KOPT-K1 (cell line): ENCODE data around the gene ALKBH6.
"Not testable (repeated sequence)": the region's sequence is repeated elsewhere in the genome, so short reads cannot be mapped to it uniquely, and the experiment has no call there.

Source experiments
- H3K27ac ChIP-seq: fragments of 200-600 bp; sonication (generic); 2 replicates; pipeline ENCODE4 v1.5.1; 2016; ENCODE audit warnings: antibody characterized with exemption, mild to moderate bottlenecking, low read depth, low read length; ENCODE audit not compliant: poor library complexity, severe bottlenecking
- H3K36me3 ChIP-seq: fragments of 200-600 bp; sonication (generic); 2 replicates; pipeline ENCODE4 v1.5.1; 2017; ENCODE audit warnings: antibody characterized with exemption, mild to moderate bottlenecking, low read length, moderate library complexity; ENCODE audit not compliant: insufficient read depth
- H3K9me3 ChIP-seq: fragments of 200-600 bp; sonication (generic); 2 replicates; pipeline ENCODE4 v1.5.1; 2017; ENCODE audit warnings: antibody characterized with exemption, low read length, mild to moderate bottlenecking; ENCODE audit not compliant: insufficient read depth, poor library complexity, severe bottlenecking

Gene ALKBH6

DNA sequence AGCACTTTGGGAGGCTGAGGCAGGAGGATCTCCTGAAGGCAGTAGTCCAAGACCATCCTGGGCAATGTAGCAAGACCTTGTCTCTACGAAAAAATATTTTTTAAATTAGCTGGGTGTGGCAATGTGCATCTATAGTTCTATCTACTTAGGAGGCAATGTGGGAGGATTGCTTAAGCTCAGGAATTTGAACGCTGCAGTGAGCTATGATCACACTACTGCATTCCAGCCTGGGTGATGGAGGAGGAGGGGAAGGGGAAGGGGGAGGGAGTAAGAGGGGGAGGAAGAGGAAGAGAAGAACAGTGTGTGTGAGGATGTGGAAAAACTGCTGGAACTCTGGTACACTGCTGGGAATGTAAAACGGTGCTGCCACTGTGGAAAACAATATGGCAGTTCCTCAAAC lies 27.8 kb upstream of the ALKBH6 start:
- H3K36me3 ChIP-seq, result peaks cover 5% of the 10 kb centered on the region; the same call in 1 of the 2 replicates
- no peak overlapping the region for H3K27ac ChIP-seq
- H3K9me3 ChIP-seq, result no peaks in the 10 kb centered on the region

GRCh38 chr19:36041092-36041491 lies 27.1 kb upstream of the ALKBH6 start:
- H3K27ac ChIP-seq, H3K36me3 ChIP-seq, H3K9me3 ChIP-seq: not testable (repeated sequence)

DNA sequence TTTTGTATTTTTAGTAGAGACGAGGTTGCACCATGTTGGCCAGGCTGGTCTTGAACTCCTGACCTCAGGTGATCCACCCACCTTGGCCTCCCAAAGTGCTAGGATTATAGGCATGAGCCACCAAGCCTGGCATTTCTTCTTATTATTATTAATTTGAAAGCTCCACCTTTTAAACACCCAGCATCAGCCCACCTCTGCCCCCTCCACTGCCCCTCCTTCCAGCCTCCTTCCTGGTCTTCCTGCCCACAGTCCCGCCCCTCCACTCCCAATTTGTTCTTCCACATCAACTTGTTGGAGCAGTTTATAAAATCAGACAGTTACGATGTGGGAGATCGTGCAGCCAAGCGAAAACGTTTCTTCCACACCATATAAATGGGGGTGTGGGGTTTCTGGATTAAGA lies 26.5 kb upstream of the ALKBH6 start:
- H3K36me3 ChIP-seq, result peaks cover 5% of the 10 kb centered on the region; the same call in 1 of the 2 replicates
- H3K27ac ChIP-seq, result no peak overlapping the region
- no peaks in the 10 kb centered on the region for H3K9me3 ChIP-seq

DNA sequence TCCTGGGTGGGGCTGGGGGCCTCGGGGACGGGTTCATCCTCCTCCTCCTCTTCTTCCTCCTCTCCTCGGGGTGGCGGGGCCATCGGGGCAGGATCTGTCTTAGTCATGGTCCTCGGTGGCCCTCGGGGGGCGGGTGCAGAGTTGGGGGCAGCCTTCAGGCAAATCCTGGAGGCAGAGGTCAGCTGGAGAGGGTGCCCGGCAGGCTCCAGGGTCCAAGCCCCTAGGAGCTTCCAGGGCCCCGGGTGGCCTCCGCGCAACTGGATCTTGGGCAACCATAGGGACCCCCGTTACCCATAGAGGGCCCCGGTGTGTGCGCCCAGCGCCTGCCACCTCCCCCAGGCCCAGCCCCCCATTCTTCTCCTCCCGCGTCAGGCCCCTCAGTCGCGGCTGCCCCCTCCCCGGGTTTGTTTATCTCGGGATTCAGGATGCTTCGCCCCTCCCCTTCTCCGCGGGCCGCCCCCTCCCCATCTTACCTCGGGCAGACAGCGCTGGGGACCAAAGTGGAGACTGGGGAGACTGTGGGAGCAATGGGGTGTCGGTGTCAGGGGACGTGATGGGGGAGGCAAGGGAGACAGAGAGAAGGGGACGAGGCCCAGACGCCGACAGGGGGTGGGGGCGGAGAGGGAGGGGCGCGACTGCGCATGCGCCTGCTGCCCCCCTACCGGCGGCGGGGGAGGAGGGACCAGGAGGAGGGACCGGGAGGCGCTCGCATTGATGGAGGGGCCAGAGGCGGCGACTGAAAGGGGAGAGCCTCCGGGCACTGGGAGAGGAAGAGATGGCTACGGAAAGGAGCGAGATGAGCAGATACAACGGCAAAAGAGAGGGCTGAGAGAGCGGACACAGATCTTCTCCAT lies 18.5 kb upstream of the ALKBH6 start, which contains the start of gene CLIP3:
Gene CLIP3 (minus strand): TSS at position 623 of the 854 bp plus-strand sequence. CDS start 516 bp downstream, at position 107.
- H3K9me3 ChIP-seq, result no peaks in the 10 kb centered on the region
- H3K27ac ChIP-seq, result peak within 1 kb of the TSS; percentile 12
- H3K36me3 ChIP-seq, result peaks cover 13% of the 10 kb centered on the region

DNA sequence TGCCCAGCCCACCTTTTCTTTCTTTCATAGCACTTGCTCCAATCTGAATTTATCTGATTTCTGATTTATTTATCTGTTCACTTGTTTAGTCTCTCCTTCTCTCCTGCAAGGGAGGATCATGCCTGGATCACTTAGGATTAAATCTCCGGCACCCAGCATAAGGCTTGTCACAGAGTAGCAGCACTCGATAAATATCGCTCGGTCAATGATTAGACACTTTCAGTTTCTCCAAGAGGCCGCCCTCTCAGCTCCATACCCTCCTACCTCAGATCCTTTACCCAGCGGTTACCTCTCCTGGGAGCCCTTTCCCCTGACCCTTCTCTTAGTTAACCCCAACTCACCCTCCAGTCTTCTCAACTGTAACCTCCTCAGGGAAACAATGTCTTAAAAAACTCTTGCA lies 17.3 kb upstream of the ALKBH6 start:
- Histone ChIP-seq H3K27ac (no peak overlapping the region), H3K36me3 (peaks cover 25% of the 10 kb centered on the region), H3K9me3 (no peaks in the 10 kb centered on the region)

- Histone ChIP-seq H3K36me3 (peaks cover 31% of the 10 kb centered on the region), H3K27ac (no peak overlapping the region), H3K9me3 (no peaks in the 10 kb centered on the region)
Observed at GRCh38 chr19:36030264-36031148, 16.5 kb upstream of the ALKBH6 start.

- no peak overlapping the region for H3K27ac ChIP-seq
- no peaks in the 10 kb centered on the region for H3K9me3 ChIP-seq
- peaks cover 45% of the 10 kb centered on the region for H3K36me3 ChIP-seq
Observed at GRCh38 chr19:36028313-36029041, 14.5 kb upstream of the ALKBH6 start.

GRCh38 chr19:36027696-36028095 lies 13.7 kb upstream of the ALKBH6 start:
- peaks cover 50% of the 10 kb centered on the region for H3K36me3 ChIP-seq
- H3K9me3 ChIP-seq, result no peaks in the 10 kb centered on the region
- no peak overlapping the region for H3K27ac ChIP-seq

GRCh38 chr19:36026091-36026876 lies 12.3 kb upstream of the ALKBH6 start:
- H3K36me3 ChIP-seq, result peaks cover 63% of the 10 kb centered on the region
- no peaks in the 10 kb centered on the region for H3K9me3 ChIP-seq
- no peak overlapping the region for H3K27ac ChIP-seq

DNA sequence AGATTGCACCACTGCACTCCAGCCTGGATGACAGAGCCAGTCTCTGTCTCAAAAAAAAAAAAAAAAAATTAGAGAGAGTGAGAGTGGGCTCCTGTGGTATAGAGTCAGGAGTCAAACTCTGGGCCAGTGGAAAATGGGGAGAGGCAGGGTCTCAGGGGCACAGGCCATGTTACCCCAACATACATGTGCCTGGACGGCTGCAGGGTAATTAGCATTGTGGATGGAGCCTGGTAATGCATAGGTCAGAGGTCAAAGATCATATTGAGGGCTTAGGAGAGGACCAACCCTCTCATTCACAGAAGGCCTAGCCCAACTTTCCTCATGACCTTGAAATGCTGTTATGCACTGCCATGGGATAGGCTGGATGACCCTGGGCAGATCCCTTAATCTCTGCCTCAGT lies 11.5 kb upstream of the ALKBH6 start:
- H3K27ac ChIP-seq, result no peak overlapping the region
- peaks cover 70% of the 10 kb centered on the region for H3K36me3 ChIP-seq
- H3K9me3 ChIP-seq, result no peaks in the 10 kb centered on the region

GRCh38 chr19:36023432-36023831 lies 9.4 kb upstream of the ALKBH6 start:
- Histone ChIP-seq H3K36me3 (peaks cover 74% of the 10 kb centered on the region), H3K9me3 (no peaks in the 10 kb centered on the region), H3K27ac (no peak overlapping the region)

DNA sequence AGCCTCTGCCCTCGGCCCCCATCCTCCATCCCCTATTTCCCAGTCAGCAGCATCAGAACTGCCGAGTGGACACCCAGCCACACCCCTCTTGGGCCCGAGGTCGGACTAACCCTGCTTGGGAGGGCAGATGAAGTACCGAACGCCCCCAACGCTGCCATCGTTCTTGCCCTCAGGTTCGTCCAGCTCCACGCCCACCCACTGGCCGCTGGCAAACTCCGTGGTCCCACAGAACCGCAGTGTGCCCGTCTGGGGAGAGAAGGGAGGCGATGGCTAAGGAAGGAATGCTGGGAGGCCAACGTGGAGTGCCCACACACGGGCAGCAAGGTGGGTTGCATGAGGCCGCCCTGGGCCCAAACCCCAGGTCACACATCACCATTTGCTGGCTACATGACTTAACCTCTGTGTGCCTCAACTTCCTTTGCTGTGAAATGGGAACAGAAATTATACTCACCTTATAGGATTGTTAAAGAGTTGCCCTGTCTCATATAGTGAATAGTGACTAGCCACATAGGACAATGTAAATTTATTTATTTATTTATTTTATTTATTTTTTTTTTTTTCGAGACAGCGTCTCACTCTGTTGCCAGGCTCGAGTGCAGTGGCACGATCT lies 5.2 kb upstream of the ALKBH6 start:
- no peak overlapping the region for H3K27ac ChIP-seq
- no peaks in the 10 kb centered on the region for H3K9me3 ChIP-seq
- peaks cover 66% of the 10 kb centered on the region for H3K36me3 ChIP-seq

- Histone ChIP-seq H3K9me3 (no peaks in the 10 kb centered on the region), H3K27ac (peak overlapping the region; percentile 75), H3K36me3 (peaks cover 20% of the 10 kb centered on the region; the same call in 1 of the 2 replicates)
Observed at GRCh38 chr19:36013280-36014011, 567 bp downstream of the ALKBH6 start.
